AG10803 (cell line): Measurements from ENCODE around the gene KLHL36.
"Not testable (repeated sequence)": the region's sequence is repeated elsewhere in the genome, so short reads cannot be mapped to it uniquely, and the experiment has no call there.

ENCODE experiments used
- DNase-seq: peaks from one replicate; pipeline ENCODE4 v3.0.0; 2010; ENCODE audit warnings: low read depth
- H3K4me3 ChIP-seq: 2 replicates; pipeline ENCODE4 v1.5.1; 2011; ENCODE audit warnings: mild to moderate bottlenecking, low read length, control low read depth
- CTCF ChIP-seq: conservative IDR thresholded peaks from 2 replicates; pipeline ENCODE4 v1.5.1; 2011; ENCODE audit warnings: mild to moderate bottlenecking, low read length, control low read depth, inconsistent platforms

The KLHL36 gene

GRCh38 chr16:84689111-84689510 is 40.8 kb downstream of the KLHL36 start:
- peak; percentile 93 for DNase-seq
- TF ChIP-seq CTCF = no peak
- H3K4me3 ChIP-seq = no peak overlapping the region

- no peak for DNase-seq
- no peak overlapping the region for H3K4me3 ChIP-seq
- TF ChIP-seq CTCF = no peak
Measured at GRCh38 chr16:84690088-84690819, 41.9 kb downstream of the KLHL36 start.

GRCh38 chr16:84692451-84693214 is 44.3 kb downstream of the KLHL36 start:
- no peak for TF ChIP-seq CTCF
- no peak for DNase-seq
- H3K4me3 ChIP-seq = no peak overlapping the region

DNA sequence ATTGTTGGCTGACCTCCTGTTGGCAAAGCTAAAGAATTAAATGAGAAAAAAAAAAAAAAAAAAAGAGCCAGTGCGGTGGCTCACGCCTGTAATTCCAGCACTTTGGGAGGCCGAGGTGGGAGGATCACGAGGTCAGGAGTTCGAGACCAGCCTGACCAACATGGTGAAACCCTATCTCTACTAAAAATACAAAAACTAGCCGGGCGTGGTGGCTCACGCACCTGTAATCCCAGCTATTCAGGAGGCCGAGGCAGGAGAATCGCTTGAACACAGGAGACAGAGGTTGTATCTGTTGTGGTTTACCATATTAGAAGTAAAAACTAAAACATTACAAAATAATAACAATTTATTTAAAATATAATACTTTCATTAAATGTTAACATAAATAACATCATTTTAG is 45.6 kb downstream of the KLHL36 start:
- DNase-seq, H3K4me3 ChIP-seq: not testable (repeated sequence)

GRCh38 chr16:84694980-84695379 is 46.7 kb downstream of the KLHL36 start:
- no peak for TF ChIP-seq CTCF
- DNase-seq = no peak

DNA sequence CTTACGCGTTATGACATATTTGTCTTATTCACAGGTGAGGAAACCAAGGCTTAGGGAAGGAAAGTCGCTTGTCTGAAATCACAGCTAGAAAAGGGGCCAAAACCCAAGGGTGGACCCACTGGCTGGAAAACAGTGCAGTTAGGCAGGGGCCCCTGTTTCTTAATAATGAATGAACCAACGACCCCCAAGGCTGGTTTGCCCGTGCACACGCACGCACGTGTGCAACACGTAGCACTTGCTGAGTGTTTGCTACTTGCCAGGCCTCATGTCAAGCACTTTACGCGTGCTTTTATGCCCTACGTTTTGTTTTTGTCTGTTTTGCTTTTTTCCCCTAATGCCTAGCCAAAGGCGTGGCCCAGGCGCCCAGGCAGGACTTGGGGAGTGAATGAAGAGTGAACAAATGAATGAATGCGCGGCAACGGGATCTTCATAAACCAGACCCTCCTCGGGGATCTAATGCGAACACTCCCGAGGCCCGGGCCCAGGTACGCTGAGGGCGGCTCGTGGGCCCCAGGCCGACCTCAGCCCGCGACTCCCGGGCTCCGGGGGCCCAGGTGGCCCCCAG is 50.9 kb downstream of the KLHL36 start:
- H3K4me3 ChIP-seq = peak overlapping the region; percentile 81
- DNase-seq = no peak
- no peak for TF ChIP-seq CTCF

More at GRCh38 chr16:84694980-84695379, 46.7 kb downstream of the KLHL36 start:
- H3K4me3 ChIP-seq = no peak overlapping the region

DNA sequence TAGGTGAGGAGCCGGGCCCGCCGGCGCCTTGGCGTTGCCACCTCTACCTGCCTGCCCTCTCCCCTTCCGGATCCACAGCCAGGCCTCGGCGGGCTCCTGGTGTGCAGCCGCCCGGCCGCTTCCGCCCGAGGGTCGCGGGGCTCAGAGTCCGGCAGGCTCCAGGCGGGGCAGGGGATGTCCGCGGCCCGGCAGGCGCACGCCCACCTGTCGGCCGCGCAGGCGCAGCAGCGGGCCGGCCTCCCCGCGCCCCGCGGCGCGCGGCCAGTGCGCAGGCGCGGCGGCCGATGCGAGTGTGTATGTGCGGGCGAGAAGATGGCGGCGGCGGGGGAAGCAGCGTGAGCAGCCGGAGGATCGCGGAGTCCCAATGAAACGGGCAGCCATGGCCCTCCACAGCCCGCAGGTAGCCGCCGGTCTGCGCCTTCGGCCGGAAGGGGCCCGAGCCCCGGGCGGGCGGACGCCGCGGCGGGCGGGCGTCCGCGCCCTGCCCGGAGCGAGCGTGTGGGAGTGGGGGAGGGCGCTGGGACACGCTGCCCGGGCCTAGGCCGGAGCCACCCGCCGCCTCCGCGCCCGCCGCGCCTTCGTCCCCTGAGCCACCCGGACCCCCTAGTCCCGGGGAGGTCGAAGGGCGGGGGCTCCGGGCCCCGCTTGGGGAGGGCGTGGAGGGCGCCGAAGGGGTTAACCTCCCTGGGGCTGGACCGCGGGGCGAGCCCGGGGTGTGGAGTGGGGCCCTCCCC is 51.6 kb downstream of the KLHL36 start, which contains the start of gene USP10:
Gene USP10, plus strand, starts transcription at position 289 of the 734 bp plus-strand sequence. Its CDS starts 91 bp downstream, at position 380.
- DNase-seq = peak; percentile 66
- peak within 1 kb of the TSS; percentile 81 for H3K4me3 ChIP-seq
- TF ChIP-seq CTCF = no peak
